Upper lobe of right lung (tissue), 1 donor: ENCODE data around the gene GRK2. TPM values are rescaled to one million over a fixed set of nuclear protein-coding genes. Genes with fewer than 3 reads are reported as not detected.

Experiments used
- ATAC-seq: fragments of 200-7000 bp; cut with Tn5 transposase; one replicate; pipeline ENCODE4 v1.9.1; 2020; ENCODE audit warnings: mild to moderate bottlenecking, moderate library complexity
- DNase-seq: peaks from one replicate; pipeline ENCODE4 v3.0.0-alpha.2; 2020
- H3K27ac ChIP-seq: fragments of 200-600 bp; one replicate; pipeline ENCODE4 v1.8.0; 2022
- H3K27me3 ChIP-seq: fragments of 200-600 bp; one replicate; pipeline ENCODE4 v1.8.0; 2022; ENCODE audit warnings: mild to moderate bottlenecking
- H3K36me3 ChIP-seq: fragments of 200-600 bp; one replicate; pipeline ENCODE4 v1.8.0; 2022
- H3K4me1 ChIP-seq: fragments of 200-600 bp; one replicate; pipeline ENCODE4 v1.8.0; 2022
- H3K4me3 ChIP-seq: fragments of 200-600 bp; one replicate; pipeline ENCODE4 v1.8.0; 2022; ENCODE audit warnings: mild to moderate bottlenecking
- H3K9me3 ChIP-seq: fragments of 200-600 bp; one replicate; pipeline ENCODE4 v1.8.0; 2022
- CTCF ChIP-seq: fragments of 200-600 bp; IDR thresholded peaks from one replicate; pipeline ENCODE4 v1.8.0; 2022; ENCODE audit warnings: antibody characterized with exemption
- intact Hi-C: fragments of 100-400 bp; cut with DNase I; formaldehyde crosslinking; loops from one replicate; pipeline ENCODE4 v1.11.0; 2022
- total RNA-seq: library from RNA; stranded (reverse); fragmentation: NEBNext Ultra II Directional; extraction: Animal tissue kit (Norgen Biotek cat#: 25700); gene quantifications from one replicate; pipeline ENCODE4 v1.2.1, GENCODE V29; 2021
- donor health status: DM: no; HTN: yes; CAD: no; lungs with severe emphysema.

GRK2 gene
- total RNA-seq, 1 donor from 2014 or later: 98.4 TPM

- no peaks in the 10 kb centered on the region for H3K27me3 ChIP-seq
- H3K36me3 ChIP-seq: peaks cover 44% of the 10 kb centered on the region
- H3K4me1 ChIP-seq: peaks cover 25% of the 10 kb centered on the region
- no peak for TF ChIP-seq CTCF
- H3K27ac ChIP-seq: no peak overlapping the region
- ATAC-seq: no peak
- peak; percentile 65 for DNase-seq
- intact Hi-C loops: no loop called here
- peaks cover 2% of the 10 kb centered on the region for H3K9me3 ChIP-seq
- H3K4me3 ChIP-seq: no peak overlapping the region
Measured at GRCh38 chr11:67300756-67301312, 34.6 kb downstream of the GRK2 start.

GRCh38 chr11:67301313-67301921 is 35.1 kb downstream of the GRK2 start:
- Histone ChIP-seq H3K4me3 (no peak overlapping the region), H3K4me1 (peaks cover 25% of the 10 kb centered on the region), H3K9me3 (no peaks in the 10 kb centered on the region), H3K27ac (peak overlapping the region; percentile 86), H3K36me3 (peaks cover 42% of the 10 kb centered on the region), H3K27me3 (no peaks in the 10 kb centered on the region)
- intact Hi-C loops: no loop called here
- no peak for TF ChIP-seq CTCF
- ATAC-seq (no peak), DNase-seq (peak; percentile 66)

- Histone ChIP-seq H3K4me1 (peaks cover 25% of the 10 kb centered on the region), H3K9me3 (no peaks in the 10 kb centered on the region), H3K4me3 (peak overlapping the region; percentile 99), H3K27ac (peak overlapping the region; percentile 86), H3K27me3 (no peaks in the 10 kb centered on the region), H3K36me3 (peaks cover 36% of the 10 kb centered on the region)
- ATAC-seq (peak; percentile 59), DNase-seq (peak; percentile 83)
- intact Hi-C loops: no loop called here
- no peak for TF ChIP-seq CTCF
Measured at GRCh38 chr11:67301951-67302516, 35.8 kb downstream of the GRK2 start.

- peaks cover 25% of the 10 kb centered on the region for H3K4me1 ChIP-seq
- H3K27me3 ChIP-seq: no peaks in the 10 kb centered on the region
- H3K9me3 ChIP-seq: no peaks in the 10 kb centered on the region
- ATAC-seq (peak; percentile 57), DNase-seq (peak; percentile 88)
- no peak for TF ChIP-seq CTCF
- peaks cover 37% of the 10 kb centered on the region for H3K36me3 ChIP-seq
- peak overlapping the region; percentile 86 for H3K27ac ChIP-seq
- H3K4me3 ChIP-seq: peak overlapping the region; percentile 99
- intact Hi-C loops: no loop called here
Measured at GRCh38 chr11:67302571-67303131, 36.4 kb downstream of the GRK2 start.

- Histone ChIP-seq H3K9me3 (no peaks in the 10 kb centered on the region), H3K36me3 (peaks cover 41% of the 10 kb centered on the region), H3K27me3 (no peaks in the 10 kb centered on the region), H3K27ac (peak within 1 kb of the TSS; percentile 86), H3K4me1 (peaks cover 25% of the 10 kb centered on the region), H3K4me3 (peak within 1 kb of the TSS; percentile 99)
- no peak for TF ChIP-seq CTCF
- DNase-seq (peak; percentile 94), ATAC-seq (peak; percentile 94)
- intact Hi-C loops: no loop called here
Measured at GRCh38 chr11:67303132-67303834, 37.0 kb downstream of the GRK2 start, which contains the start of gene SSH3. TSS of gene SSH3 (plus strand) at chr11:67303530. CDS start at chr11:67303626, 96 bp downstream.
